Umbilical cord (tissue), 2 donors: Measurements from ENCODE around the gene FOXN4. TPM values are rescaled to one million over a fixed set of nuclear protein-coding genes. Genes with fewer than 3 reads are reported as not detected.
A peak's percentile ranks its signal among the peaks of the same experiment; 100 is the strongest.

Source experiments
- DNase-seq: peaks from one replicate; pipeline ENCODE4 v3.0.0-alpha.2; 2015; ENCODE audit warnings: low spot score
- total RNA-seq: library from RNA; depleted of rRNA; stranded (reverse); fragments of >200 nt; gene quantifications from one replicate; pipeline ENCODE4 v1.2.3, GENCODE V29; 2014; ENCODE audit warnings: low replicate concordance; ENCODE audit not compliant: insufficient read depth

Gene FOXN4
- total RNA-seq, 1 donor from 2014 or later: 1.9 TPM

GRCh38 chr12:109284392-109284791 is 24.7 kb downstream of the FOXN4 start:
- no peak for DNase-seq

GRCh38 chr12:109281452-109281851 is 27.6 kb downstream of the FOXN4 start:
- DNase-seq: no peak

- DNase-seq: no peak
Observed at GRCh38 chr12:109279525-109279924, 29.6 kb downstream of the FOXN4 start.

- DNase-seq: no peak
Observed at GRCh38 chr12:109278912-109279311, 30.2 kb downstream of the FOXN4 start.

GRCh38 chr12:109277899-109278762 is 31.0 kb downstream of the FOXN4 start:
- DNase-seq: peak; percentile 82

GRCh38 chr12:109277255-109277898 is 31.7 kb downstream of the FOXN4 start:
- no peak for DNase-seq

- no peak for DNase-seq
Observed at GRCh38 chr12:109276160-109276559, 32.9 kb downstream of the FOXN4 start.

GRCh38 chr12:109275173-109275572 is 33.9 kb downstream of the FOXN4 start:
- no peak for DNase-seq

- DNase-seq: no peak
Observed at GRCh38 chr12:109274381-109274780, 34.7 kb downstream of the FOXN4 start.

GRCh38 chr12:109273354-109273753 is 35.7 kb downstream of the FOXN4 start:
- no peak for DNase-seq

GRCh38 chr12:109271418-109271817 is 37.7 kb downstream of the FOXN4 start:
- DNase-seq: no peak

- DNase-seq: no peak
Observed at GRCh38 chr12:109270494-109270893, 38.6 kb downstream of the FOXN4 start.

GRCh38 chr12:109269428-109269827 is 39.7 kb downstream of the FOXN4 start:
- no peak for DNase-seq

- DNase-seq: no peak
Observed at GRCh38 chr12:109268896-109269295, 40.2 kb downstream of the FOXN4 start.

- DNase-seq: no peak
Observed at GRCh38 chr12:109267361-109267760, 41.7 kb downstream of the FOXN4 start.

- DNase-seq: no peak
Observed at GRCh38 chr12:109266106-109266879, 42.8 kb downstream of the FOXN4 start.

GRCh38 chr12:109264943-109265650 is 44.0 kb downstream of the FOXN4 start:
- no peak for DNase-seq

- DNase-seq: peak; percentile 37
Observed at GRCh38 chr12:109264095-109264942, 44.8 kb downstream of the FOXN4 start.

GRCh38 chr12:109263439-109263838 is 45.6 kb downstream of the FOXN4 start:
- no peak for DNase-seq

- DNase-seq: no peak
Observed at GRCh38 chr12:109261939-109262338, 47.1 kb downstream of the FOXN4 start.

GRCh38 chr12:109261087-109261486 is 48.0 kb downstream of the FOXN4 start:
- DNase-seq: no peak
